HepG2 (cell line): Measurements from ENCODE around the gene EFEMP2.

Experiments used
- AGO2 ChIP-seq: fragments of 200-400 bp; formaldehyde crosslinking; optimal IDR thresholded peaks from 2 replicates; pipeline ENCODE3; 2017; ENCODE audit warnings: mild to moderate bottlenecking, low read depth, low read length, moderate library complexity
- AKAP8 ChIP-seq: sonication (generic); formaldehyde crosslinking; IDR thresholded peaks from 2 replicates; pipeline ENCODE4 v1.5.1; 2020; ENCODE audit warnings: mild to moderate bottlenecking, missing genetic modification reagents
- GABPA ChIP-seq, 2 experiments: IDR thresholded peaks; 2 replicates each; pipeline ENCODE4 v1.6.1; 2011 to 2016; ENCODE audit warnings: low read depth in 2 of 2, low read length in 1 of 2, missing biosample characterization in 1 of 2, missing genetic modification characterization in 1 of 2
- JUNB ChIP-seq: sonication (generic); formaldehyde crosslinking; IDR thresholded peaks from 2 replicates; pipeline ENCODE4 v1.8.0; 2022; ENCODE audit warnings: missing genetic modification reagents, mild to moderate bottlenecking, borderline replicate concordance
- POLR2A ChIP-seq, 2 experiments: IDR thresholded peaks; 2 replicates each; pipeline ENCODE4 v1.6.1; 2011; ENCODE audit warnings: low read depth in 2 of 2, low read length in 2 of 2, mild to moderate bottlenecking in 1 of 2, moderate library complexity in 1 of 2; ENCODE audit not compliant: insufficient read depth in 1 of 2
- TF ChIP-seq, protein P1 (sequence below): IDR thresholded peaks from 2 replicates; pipeline ENCODE4 v1.6.1; 2012; ENCODE audit warnings: inconsistent platforms
- TF ChIP-seq, protein P2 (sequence below): sonication (generic); formaldehyde crosslinking; IDR thresholded peaks from 2 replicates; pipeline ENCODE4 v1.8.1; 2023; ENCODE audit warnings: missing genetic modification reagents, inconsistent platforms, borderline replicate concordance

DNA sequence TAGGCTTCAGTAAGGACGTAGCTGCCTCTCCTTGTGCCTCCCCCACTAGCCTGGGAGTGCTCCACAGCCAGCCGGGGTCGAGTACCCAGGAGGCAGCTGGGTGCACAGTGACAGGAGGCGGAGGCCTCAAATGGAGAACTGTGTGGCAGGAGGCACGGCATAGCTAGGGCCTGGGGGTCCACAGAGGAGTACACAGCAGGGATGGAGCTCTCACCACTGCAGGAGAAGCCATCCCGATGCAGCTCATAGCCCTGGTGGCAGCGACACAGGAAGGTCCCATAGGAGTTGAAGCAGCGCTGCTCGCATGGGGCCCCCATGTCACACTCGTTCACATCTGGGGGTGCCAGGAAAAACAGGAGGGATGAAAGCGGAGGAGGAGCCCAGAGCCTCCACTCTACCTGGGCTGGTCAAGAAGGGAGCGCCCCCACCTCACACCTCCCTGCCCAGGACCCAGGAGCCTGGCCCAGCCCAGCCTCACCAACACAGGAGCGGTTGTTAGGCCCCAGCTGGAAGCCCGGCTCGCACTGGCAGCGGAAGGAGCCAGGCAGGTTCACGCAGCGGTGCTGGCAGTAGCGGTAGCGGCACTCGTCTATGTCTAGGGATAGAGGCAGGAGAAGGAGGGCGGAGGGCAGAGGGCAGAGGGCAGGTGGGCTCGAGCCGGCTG lies 2.8 kb downstream of the EFEMP2 start:
- TF ChIP-seq, protein P1, sequence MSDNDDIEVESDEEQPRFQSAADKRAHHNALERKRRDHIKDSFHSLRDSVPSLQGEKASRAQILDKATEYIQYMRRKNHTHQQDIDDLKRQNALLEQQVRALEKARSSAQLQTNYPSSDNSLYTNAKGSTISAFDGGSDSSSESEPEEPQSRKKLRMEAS, result no peak
- TF ChIP-seq AGO2 (peak; percentile 81), JUNB (CRISPR knock-in tag) (no peak), AKAP8 (CRISPR knock-in tag) (no peak), GABPA (IDR thresholded peaks at IDR 0.05; ENCODE audit: low read depth, low read length) (no peak), GABPA (CRISPR knock-in tag; IDR thresholded peaks at IDR 0.05; ENCODE audit: low read depth) (no peak), POLR2A (IDR thresholded peaks at IDR 0.05; ENCODE audit: insufficient read depth in 1 of 2, low read depth in 2 of 2, low read length in 2 of 2) (peak in 1 of 2 experiments; percentile 37; a peak in 1 of 4 replicates)
- TF ChIP-seq, protein P2, sequence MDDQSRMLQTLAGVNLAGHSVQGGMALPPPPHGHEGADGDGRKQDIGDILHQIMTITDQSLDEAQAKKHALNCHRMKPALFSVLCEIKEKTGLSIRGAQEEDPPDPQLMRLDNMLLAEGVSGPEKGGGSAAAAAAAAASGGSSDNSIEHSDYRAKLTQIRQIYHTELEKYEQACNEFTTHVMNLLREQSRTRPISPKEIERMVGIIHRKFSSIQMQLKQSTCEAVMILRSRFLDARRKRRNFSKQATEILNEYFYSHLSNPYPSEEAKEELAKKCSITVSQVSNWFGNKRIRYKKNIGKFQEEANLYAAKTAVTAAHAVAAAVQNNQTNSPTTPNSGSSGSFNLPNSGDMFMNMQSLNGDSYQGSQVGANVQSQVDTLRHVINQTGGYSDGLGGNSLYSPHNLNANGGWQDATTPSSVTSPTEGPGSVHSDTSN, result no peak
